Osteocyte (in vitro differentiated cells): ENCODE measurements around the gene DDI2. TPM values are rescaled to one million over a fixed set of nuclear protein-coding genes. Genes with fewer than 3 reads are reported as not detected.

ENCODE experiments used
- DNase-seq: peaks from one replicate; pipeline ENCODE4 v3.0.0; 2021; ENCODE audit warnings: mixed read lengths; ENCODE audit not compliant: unreplicated experiment; ENCODE audit errors: extremely low spot score
- H3K27ac Mint-ChIP-seq: one replicate; pipeline ENCODE4 v1.8.0; 2021; ENCODE audit warnings: mild to moderate bottlenecking, mixed read lengths; ENCODE audit not compliant: unreplicated experiment
- H3K27me3 Mint-ChIP-seq: one replicate; pipeline ENCODE4 v1.8.0; 2021; ENCODE audit warnings: mixed read lengths; ENCODE audit not compliant: unreplicated experiment
- H3K36me3 Mint-ChIP-seq: one replicate; pipeline ENCODE4 v1.8.0; 2021; ENCODE audit warnings: mixed read lengths; ENCODE audit not compliant: unreplicated experiment
- H3K4me1 Mint-ChIP-seq: one replicate; pipeline ENCODE4 v1.8.0; 2021; ENCODE audit warnings: mixed read lengths; ENCODE audit not compliant: unreplicated experiment
- H3K4me3 Mint-ChIP-seq: one replicate; pipeline ENCODE4 v1.8.0; 2021; ENCODE audit warnings: mild to moderate bottlenecking, moderate library complexity, mixed read lengths; ENCODE audit not compliant: unreplicated experiment
- H3K9me3 Mint-ChIP-seq: one replicate; pipeline ENCODE4 v1.8.0; 2021; ENCODE audit warnings: mixed read lengths; ENCODE audit not compliant: unreplicated experiment
- total RNA-seq: library from RNA; stranded (reverse); gene quantifications from 2 replicates; pipeline ENCODE4 v1.2.1, GENCODE V29; 2021
- TF ChIP-seq, protein P1 (sequence below): fragments of 200-600 bp; sonication (generic); IDR thresholded peaks from 2 replicates; pipeline ENCODE4 v1.5.0; 2021; ENCODE audit warnings: antibody characterized with exemption, mild to moderate bottlenecking, moderate library complexity

Gene DDI2
- total RNA-seq, 1 donor from 2014 or later: 23.4 TPM

DNA sequence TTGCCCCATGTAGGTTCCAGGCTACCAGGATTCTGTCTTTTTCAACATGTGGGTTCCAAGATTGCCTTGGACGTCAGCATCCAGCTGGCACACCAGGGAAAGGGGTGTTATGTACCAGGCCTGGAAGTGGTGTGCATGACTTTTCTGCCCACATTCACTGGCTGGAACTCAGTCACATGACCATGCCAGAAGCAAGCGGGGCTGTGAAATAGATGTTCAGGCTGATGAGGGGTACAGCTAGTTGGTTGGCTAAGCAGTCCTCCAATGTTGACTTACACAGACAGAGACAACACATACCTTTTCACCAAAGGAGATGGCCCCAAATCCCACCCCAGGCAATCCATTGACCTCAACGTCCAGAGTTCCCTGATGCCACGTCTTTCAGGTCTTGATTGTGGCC is 52.6 kb downstream of the DDI2 start:
- Mint-ChIP-seq H3K27me3 (no peaks in the 10 kb centered on the region), H3K4me1 (no peaks in the 10 kb centered on the region), H3K4me3 (no peak overlapping the region), H3K27ac (no peak overlapping the region), H3K36me3 (peaks cover 1% of the 10 kb centered on the region), H3K9me3 (no peaks in the 10 kb centered on the region)
- TF ChIP-seq, protein P1, sequence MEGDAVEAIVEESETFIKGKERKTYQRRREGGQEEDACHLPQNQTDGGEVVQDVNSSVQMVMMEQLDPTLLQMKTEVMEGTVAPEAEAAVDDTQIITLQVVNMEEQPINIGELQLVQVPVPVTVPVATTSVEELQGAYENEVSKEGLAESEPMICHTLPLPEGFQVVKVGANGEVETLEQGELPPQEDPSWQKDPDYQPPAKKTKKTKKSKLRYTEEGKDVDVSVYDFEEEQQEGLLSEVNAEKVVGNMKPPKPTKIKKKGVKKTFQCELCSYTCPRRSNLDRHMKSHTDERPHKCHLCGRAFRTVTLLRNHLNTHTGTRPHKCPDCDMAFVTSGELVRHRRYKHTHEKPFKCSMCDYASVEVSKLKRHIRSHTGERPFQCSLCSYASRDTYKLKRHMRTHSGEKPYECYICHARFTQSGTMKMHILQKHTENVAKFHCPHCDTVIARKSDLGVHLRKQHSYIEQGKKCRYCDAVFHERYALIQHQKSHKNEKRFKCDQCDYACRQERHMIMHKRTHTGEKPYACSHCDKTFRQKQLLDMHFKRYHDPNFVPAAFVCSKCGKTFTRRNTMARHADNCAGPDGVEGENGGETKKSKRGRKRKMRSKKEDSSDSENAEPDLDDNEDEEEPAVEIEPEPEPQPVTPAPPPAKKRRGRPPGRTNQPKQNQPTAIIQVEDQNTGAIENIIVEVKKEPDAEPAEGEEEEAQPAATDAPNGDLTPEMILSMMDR: no peak
- DNase-seq: no peak

DNA sequence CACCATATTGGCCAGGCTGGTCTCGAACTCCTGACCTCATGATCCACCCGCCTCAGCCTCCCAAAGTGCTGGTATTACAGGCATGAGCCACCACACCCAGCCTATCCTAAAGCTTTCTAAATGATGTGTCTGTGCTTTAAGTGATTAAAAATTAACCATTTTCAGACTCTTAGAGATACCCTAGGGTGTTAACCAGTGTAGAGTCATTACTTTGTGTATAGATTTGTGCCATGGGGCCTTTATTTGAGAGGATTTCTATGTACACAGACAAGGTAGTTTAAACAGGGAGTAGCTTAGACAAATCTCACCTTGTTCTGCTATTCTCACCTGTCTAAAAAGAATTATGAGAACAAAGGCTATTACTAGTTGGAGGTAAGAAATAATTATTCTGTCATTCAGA is 54.2 kb downstream of the DDI2 start:
- no peaks in the 10 kb centered on the region for H3K27me3 Mint-ChIP-seq
- DNase-seq: no peak
- TF ChIP-seq, protein P1: no peak
- H3K4me1 Mint-ChIP-seq: no peaks in the 10 kb centered on the region
- no peak overlapping the region for H3K27ac Mint-ChIP-seq
- no peaks in the 10 kb centered on the region for H3K36me3 Mint-ChIP-seq
- H3K9me3 Mint-ChIP-seq: no peaks in the 10 kb centered on the region
- H3K4me3 Mint-ChIP-seq: no peak overlapping the region

DNA sequence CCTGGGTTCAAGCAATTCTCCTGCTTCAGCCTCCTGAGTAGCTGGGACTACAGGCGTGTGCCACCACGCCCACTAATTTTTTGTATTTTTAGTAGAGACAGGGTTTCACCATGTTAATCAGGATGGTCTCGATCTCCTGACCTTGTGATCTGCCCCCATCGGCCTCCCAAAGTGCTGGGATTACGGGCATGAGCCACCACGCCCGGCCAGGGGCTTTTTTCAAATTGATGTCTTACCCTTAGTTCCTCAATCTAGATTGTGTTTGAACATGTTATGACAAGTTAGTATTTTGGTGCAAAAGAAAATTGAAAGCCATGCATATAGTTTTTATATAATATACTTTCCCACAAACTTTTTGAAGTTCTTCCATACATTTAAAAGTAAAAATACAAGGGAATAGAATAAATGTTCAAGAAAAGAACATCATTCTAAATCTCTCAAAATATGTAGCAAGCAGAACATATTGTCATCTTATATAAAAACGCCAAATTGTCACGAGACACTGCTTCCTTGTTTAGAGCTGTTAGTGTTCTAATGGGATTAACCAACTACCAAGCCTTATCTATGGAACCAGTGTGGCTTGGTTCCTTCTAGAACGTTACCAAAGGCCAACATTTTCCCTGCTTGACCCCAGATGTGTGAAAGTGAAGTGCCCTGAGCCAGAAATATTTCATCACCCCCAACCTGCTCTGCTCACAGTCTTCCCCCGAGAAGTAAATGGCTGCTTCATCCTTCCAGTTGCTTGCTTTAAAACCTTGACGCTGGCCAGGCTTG is 57.3 kb downstream of the DDI2 start:
- no peaks in the 10 kb centered on the region for H3K36me3 Mint-ChIP-seq
- H3K9me3 Mint-ChIP-seq: no peaks in the 10 kb centered on the region
- H3K4me1 Mint-ChIP-seq: peaks cover 2% of the 10 kb centered on the region
- no peaks in the 10 kb centered on the region for H3K27me3 Mint-ChIP-seq
- DNase-seq: no peak
- TF ChIP-seq, protein P1: no peak
- H3K4me3 Mint-ChIP-seq: no peak overlapping the region
- H3K27ac Mint-ChIP-seq: no peak overlapping the region

DNA sequence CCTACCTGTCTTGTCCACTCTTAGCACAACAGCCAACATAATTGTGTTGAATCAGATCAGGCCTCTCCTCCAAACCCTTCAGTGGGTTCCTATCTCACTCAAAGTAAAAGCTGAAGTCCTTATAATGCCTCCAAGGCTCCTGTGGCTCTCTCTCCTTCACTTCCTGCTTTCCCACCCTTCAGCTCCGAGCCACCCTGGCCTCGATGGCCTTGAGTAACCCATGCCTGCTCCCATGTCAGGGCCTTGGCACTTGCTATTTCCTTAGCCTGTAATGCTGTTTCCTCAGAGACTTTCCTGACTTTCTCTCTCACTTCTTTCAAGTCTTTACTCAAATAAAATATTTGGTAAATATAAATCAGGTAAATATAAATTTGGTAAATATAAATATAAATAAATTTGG is 58.8 kb downstream of the DDI2 start:
- Mint-ChIP-seq H3K9me3 (no peaks in the 10 kb centered on the region), H3K4me1 (peaks cover 14% of the 10 kb centered on the region), H3K27ac (no peak overlapping the region), H3K4me3 (no peak overlapping the region), H3K27me3 (no peaks in the 10 kb centered on the region), H3K36me3 (no peaks in the 10 kb centered on the region)
- TF ChIP-seq, protein P1: no peak
- no peak for DNase-seq

DNA sequence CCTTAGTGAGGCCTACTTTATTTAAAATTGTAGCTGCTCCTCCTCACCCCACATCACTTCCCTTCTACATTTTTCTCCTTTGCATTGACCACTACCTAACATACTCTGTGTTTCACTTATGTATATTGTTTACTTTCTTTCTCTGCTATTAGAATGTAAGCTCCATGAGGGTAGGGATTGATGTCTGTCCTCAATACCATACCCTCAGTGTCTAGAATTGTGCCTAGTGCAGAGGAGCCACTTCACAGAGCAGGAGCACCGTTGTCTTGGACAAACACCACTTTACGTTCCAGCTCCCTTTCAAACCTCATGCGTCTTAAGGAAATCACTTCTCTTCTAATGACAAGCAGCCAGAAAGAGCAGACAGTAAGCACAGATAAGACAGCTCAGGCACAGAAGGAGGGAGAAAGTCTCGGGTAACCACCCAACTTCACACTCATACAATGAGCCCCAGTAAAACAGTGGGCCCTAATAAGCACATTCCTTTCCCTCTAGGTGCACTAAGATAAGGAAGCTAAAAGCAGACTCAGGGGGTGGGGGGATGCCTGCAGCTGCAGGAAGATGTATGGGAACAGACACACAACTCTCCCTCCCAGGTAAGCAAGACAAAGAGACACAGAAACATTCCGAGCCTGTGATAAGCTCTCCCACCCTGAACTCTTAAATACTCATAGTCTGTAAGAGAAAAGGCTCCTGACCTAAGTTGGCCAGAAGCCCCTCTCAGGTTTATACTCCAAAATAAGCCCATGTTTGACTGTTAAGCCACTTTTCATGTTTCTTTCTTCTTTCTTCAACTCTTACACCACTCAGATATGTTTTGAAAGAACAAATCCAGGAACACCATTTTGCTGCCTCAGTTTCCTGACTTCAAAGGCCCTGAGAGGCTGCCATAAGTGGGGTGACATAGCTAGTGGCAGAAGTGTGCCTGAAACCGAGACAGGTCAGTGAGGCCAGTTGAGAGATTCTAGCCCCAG is 59.7 kb downstream of the DDI2 start:
- no peak overlapping the region for H3K4me3 Mint-ChIP-seq
- no peaks in the 10 kb centered on the region for H3K27me3 Mint-ChIP-seq
- DNase-seq: no peak
- TF ChIP-seq, protein P1: no peak
- H3K9me3 Mint-ChIP-seq: no peaks in the 10 kb centered on the region
- peaks cover 19% of the 10 kb centered on the region for H3K4me1 Mint-ChIP-seq
- H3K36me3 Mint-ChIP-seq: no peaks in the 10 kb centered on the region
- no peak overlapping the region for H3K27ac Mint-ChIP-seq
